ENCODE results near the gene NF2.

DNA sequence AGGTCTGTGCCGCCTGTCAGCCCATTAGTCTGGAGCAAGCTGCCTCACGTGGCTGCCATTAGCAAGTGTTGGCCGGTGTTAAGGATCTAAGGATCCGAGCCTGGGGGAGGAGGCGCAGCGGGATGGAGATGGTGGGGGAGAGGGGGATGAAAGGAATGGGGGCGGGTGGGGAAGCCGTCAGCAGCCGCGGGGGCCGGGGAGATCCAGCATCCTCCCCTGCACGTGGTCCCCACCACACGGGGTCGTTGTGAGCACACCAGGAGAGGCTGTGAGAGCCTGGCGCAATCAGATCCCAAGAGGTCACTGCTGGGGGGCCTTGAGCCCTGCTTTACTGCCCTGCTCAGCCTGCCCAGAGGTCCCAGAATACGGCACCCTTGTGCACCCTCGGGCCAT lies 123.7 kb downstream of the NF2 start:
- TF ChIP-seq, protein P1, sequence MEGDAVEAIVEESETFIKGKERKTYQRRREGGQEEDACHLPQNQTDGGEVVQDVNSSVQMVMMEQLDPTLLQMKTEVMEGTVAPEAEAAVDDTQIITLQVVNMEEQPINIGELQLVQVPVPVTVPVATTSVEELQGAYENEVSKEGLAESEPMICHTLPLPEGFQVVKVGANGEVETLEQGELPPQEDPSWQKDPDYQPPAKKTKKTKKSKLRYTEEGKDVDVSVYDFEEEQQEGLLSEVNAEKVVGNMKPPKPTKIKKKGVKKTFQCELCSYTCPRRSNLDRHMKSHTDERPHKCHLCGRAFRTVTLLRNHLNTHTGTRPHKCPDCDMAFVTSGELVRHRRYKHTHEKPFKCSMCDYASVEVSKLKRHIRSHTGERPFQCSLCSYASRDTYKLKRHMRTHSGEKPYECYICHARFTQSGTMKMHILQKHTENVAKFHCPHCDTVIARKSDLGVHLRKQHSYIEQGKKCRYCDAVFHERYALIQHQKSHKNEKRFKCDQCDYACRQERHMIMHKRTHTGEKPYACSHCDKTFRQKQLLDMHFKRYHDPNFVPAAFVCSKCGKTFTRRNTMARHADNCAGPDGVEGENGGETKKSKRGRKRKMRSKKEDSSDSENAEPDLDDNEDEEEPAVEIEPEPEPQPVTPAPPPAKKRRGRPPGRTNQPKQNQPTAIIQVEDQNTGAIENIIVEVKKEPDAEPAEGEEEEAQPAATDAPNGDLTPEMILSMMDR (IDR thresholded peaks at IDR 0.05), result peak; percentile 36
- TF ChIP-seq POLR2A (IDR thresholded peaks at IDR 0.05; ENCODE audit: low read length) (no peak), RFX5 (IDR thresholded peaks at IDR 0.05) (no peak), ZFP36 (IDR thresholded peaks at IDR 0.05; ENCODE audit: borderline replicate concordance, partially characterized antibody) (no peak), KDM1A (IDR thresholded peaks at IDR 0.05; ENCODE audit: low read depth) (no peak)
- TF ChIP-seq, protein P2, sequence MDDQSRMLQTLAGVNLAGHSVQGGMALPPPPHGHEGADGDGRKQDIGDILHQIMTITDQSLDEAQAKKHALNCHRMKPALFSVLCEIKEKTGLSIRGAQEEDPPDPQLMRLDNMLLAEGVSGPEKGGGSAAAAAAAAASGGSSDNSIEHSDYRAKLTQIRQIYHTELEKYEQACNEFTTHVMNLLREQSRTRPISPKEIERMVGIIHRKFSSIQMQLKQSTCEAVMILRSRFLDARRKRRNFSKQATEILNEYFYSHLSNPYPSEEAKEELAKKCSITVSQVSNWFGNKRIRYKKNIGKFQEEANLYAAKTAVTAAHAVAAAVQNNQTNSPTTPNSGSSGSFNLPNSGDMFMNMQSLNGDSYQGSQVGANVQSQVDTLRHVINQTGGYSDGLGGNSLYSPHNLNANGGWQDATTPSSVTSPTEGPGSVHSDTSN (IDR thresholded peaks at IDR 0.05), result no peak

All from A549 (cell line).